Hepatocyte (in vitro differentiated cells): ENCODE results near the gene BCKDHB. TPM values are rescaled to one million over a fixed set of nuclear protein-coding genes. Genes with fewer than 3 reads are reported as not detected.

ENCODE experiments used
- DNase-seq: peaks from one replicate; pipeline ENCODE4 v3.0.0-alpha.2; 2016; ENCODE audit warnings: low spot score
- H2AFZ ChIP-seq: fragments of 200-600 bp; sonication (generic); 2 replicates; pipeline ENCODE4 v1.6.0; 2016; ENCODE audit warnings: antibody characterized with exemption, mild to moderate bottlenecking
- H3K27ac ChIP-seq: fragments of 200-600 bp; sonication (generic); 2 replicates; pipeline ENCODE4 v1.5.1; 2016; ENCODE audit warnings: mild to moderate bottlenecking
- H3K27me3 ChIP-seq: fragments of 200-600 bp; sonication (generic); 2 replicates; pipeline ENCODE4 v1.6.1; 2016
- H3K36me3 ChIP-seq: fragments of 200-600 bp; sonication (generic); replicated peaks from 2 replicates; pipeline ENCODE4 v1.5.1; 2016; ENCODE audit warnings: low read depth; ENCODE audit not compliant: insufficient read depth
- H3K4me1 ChIP-seq: fragments of 200-600 bp; sonication (generic); 2 replicates; pipeline ENCODE4 v1.5.1; 2016; ENCODE audit warnings: mild to moderate bottlenecking, moderate library complexity; ENCODE audit not compliant: insufficient read depth
- H3K4me2 ChIP-seq: fragments of 200-600 bp; sonication (generic); 2 replicates; pipeline ENCODE4 v1.6.0; 2016
- H3K4me3 ChIP-seq: fragments of 200-600 bp; sonication (generic); 2 replicates; pipeline ENCODE4 v1.5.1; 2016; ENCODE audit warnings: mild to moderate bottlenecking
- H3K79me2 ChIP-seq: fragments of 200-600 bp; sonication (generic); 2 replicates; pipeline ENCODE4 v1.6.0; 2017; ENCODE audit warnings: mild to moderate bottlenecking
- H3K9me2 ChIP-seq: fragments of 200-600 bp; sonication (generic); replicated peaks from 2 replicates; pipeline ENCODE4 v1.6.0; 2017; ENCODE audit warnings: mild to moderate bottlenecking; ENCODE audit not compliant: insufficient read depth
- H3K9me3 ChIP-seq: fragments of 200-600 bp; sonication (generic); 2 replicates; pipeline ENCODE4 v1.5.1; 2016; ENCODE audit warnings: low read depth, mild to moderate bottlenecking
- H4K20me1 ChIP-seq: fragments of 200-600 bp; sonication (generic); 2 replicates; pipeline ENCODE4 v1.6.0; 2016; ENCODE audit warnings: mild to moderate bottlenecking; ENCODE audit not compliant: insufficient read depth, poor library complexity, severe bottlenecking
- EZH2 ChIP-seq: fragments of 200-600 bp; sonication (generic); IDR thresholded peaks from 2 replicates; pipeline ENCODE4 v1.6.1; 2016; ENCODE audit warnings: antibody characterized with exemption, mild to moderate bottlenecking, borderline replicate concordance
- EZH2phosphoT487 ChIP-seq: fragments of 200-600 bp; sonication (generic); IDR thresholded peaks from one replicate; pipeline ENCODE4 v1.6.1; 2018; ENCODE audit warnings: antibody characterized with exemption, mild to moderate bottlenecking, low read depth, moderate library complexity; ENCODE audit not compliant: unreplicated experiment, severe bottlenecking
- WGBS: methylation state at CpG from one replicate; pipeline ENCODE4 v1.1.6; 2016; ENCODE audit warnings: low lambda C conversion rate; ENCODE audit errors: missing lambda C conversion rate; 5-methylcytosine and 5-hydroxymethylcytosine counted together
- polyA plus RNA-seq: library from polyadenylated mRNA; unstranded; fragments of >200 nt; fragmentation: Nextera tagmentation; extraction: Ambion mirVana; gene quantifications from 2 replicates; pipeline ENCODE4 v1.2.1, GENCODE V29; 2016
- total RNA-seq: library from RNA; depleted of rRNA; stranded (reverse); fragments of >200 nt; gene quantifications from 2 replicates; pipeline ENCODE4 v1.2.3, GENCODE V29; 2014
- TF ChIP-seq, protein P1 (sequence below): fragments of 200-600 bp; sonication (generic); IDR thresholded peaks from 2 replicates; pipeline ENCODE4 v1.5.1; 2016; ENCODE audit warnings: antibody characterized with exemption, mild to moderate bottlenecking; ENCODE audit not compliant: poor library complexity

Gene BCKDHB
- total and polyA plus RNA-seq, 2 experiments from 2014 or later = 28.7 to 32.0 TPM

DNA sequence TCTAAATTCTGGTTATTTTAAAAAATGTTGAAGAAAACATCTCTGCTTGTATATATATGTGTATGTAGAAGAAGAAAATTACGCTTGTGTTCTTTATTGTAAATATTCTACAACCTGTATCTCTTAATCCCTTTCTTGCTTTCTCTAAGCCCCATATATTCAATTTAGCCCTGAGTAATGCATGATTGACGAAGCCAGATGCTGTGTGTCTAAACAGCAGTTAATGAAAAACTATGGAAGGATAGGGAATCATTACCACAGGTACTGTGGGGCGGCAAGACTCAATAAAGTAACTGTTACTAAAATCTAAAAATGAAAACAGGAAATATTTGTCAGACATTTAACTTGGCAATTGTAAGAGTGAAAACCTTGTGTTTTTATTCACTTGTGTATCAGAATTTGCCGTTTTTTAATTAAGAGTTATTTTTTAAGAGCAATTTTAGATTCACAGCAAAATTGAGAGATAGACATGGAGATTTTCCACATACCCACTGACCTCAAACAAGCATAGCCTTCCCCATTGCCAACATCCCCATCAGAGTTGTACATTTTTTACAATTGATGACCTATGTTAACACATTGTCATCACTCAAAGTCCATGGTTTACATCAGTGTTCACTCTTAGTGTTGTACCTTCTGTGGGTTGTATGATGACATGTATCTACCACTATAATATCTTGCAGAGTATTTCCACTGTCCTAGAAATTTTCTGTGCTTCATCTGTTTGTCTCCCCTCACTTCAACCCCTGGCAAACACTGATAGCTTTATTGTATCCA is 76.7 kb downstream of the BCKDHB start:
- H3K9me3 ChIP-seq = no peaks in the 10 kb centered on the region
- no peak overlapping the region for H3K4me3 ChIP-seq
- H3K4me1 ChIP-seq = no peaks in the 10 kb centered on the region
- no peak overlapping the region for H2AFZ ChIP-seq
- no peaks in the 10 kb centered on the region for H3K9me2 ChIP-seq
- 95% methylated on average over 4 of the region's 4 CpGs for whole genome bisulfite sequencing
- H3K79me2 ChIP-seq = no peaks in the 10 kb centered on the region
- H3K4me2 ChIP-seq = no peak overlapping the region
- no peaks in the 10 kb centered on the region for H3K36me3 ChIP-seq
- DNase-seq = no peak
- H3K27me3 ChIP-seq = no peaks in the 10 kb centered on the region
- H3K27ac ChIP-seq = no peak overlapping the region
- H4K20me1 ChIP-seq = no peaks in the 10 kb centered on the region
- TF ChIP-seq EZH2 (no peak), EZH2phosphoT487 (no peak)
- TF ChIP-seq, protein P1, sequence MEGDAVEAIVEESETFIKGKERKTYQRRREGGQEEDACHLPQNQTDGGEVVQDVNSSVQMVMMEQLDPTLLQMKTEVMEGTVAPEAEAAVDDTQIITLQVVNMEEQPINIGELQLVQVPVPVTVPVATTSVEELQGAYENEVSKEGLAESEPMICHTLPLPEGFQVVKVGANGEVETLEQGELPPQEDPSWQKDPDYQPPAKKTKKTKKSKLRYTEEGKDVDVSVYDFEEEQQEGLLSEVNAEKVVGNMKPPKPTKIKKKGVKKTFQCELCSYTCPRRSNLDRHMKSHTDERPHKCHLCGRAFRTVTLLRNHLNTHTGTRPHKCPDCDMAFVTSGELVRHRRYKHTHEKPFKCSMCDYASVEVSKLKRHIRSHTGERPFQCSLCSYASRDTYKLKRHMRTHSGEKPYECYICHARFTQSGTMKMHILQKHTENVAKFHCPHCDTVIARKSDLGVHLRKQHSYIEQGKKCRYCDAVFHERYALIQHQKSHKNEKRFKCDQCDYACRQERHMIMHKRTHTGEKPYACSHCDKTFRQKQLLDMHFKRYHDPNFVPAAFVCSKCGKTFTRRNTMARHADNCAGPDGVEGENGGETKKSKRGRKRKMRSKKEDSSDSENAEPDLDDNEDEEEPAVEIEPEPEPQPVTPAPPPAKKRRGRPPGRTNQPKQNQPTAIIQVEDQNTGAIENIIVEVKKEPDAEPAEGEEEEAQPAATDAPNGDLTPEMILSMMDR = no peak

DNA sequence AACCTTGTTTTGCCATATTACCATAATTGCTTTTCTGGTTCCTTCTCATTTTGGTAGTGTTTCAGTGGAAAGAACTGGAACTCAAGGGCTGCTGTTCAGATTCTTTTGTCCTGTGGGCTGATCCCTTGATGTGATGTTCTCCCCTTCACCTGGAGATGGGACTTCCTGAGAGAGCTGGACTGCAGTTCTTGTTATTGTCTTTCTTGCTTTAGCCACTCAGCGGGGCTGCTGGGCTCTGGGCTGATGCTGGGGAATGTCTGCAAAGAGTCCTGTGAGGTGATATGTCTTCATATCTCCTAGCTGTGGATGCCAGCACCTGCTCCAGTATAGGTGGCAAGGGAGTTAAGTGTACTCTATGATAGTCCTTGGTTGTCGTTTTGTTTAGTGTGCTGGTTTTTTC is 79.0 kb downstream of the BCKDHB start:
- Histone ChIP-seq H3K9me2 (no peaks in the 10 kb centered on the region), H3K79me2 (no peaks in the 10 kb centered on the region), H3K27me3 (no peaks in the 10 kb centered on the region), H3K9me3 (no peaks in the 10 kb centered on the region), H3K4me2 (no peak overlapping the region), H3K36me3 (no peaks in the 10 kb centered on the region), H3K27ac (no peak overlapping the region), H4K20me1 (no peaks in the 10 kb centered on the region), H2AFZ (no peak overlapping the region), H3K4me1 (no peaks in the 10 kb centered on the region), H3K4me3 (no peak overlapping the region)
- DNase-seq = no peak
- TF ChIP-seq EZH2phosphoT487 (no peak), EZH2 (no peak)
- TF ChIP-seq, protein P1 = no peak
- 100% methylated on average over 2 of the region's 2 CpGs for WGBS

DNA sequence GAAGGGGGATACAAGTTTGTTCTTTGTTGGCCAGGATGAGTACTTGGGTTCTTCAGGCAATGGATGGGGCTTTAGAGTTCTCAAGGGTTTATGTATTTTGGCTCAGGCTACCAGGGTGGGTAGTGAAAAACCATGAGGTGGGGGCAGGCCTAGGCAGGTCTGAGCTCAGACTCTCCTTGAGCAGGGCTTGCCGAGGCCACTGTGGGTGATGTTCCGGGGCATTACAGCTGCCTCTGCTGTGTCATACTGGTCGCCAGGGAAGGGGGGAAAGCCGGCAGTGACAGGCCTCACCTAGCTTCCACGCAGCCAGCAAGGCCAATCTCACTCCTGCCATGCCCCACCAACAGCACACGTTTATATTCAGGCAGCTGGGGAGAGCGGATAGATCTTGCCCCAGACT is 79.6 kb downstream of the BCKDHB start:
- no peak overlapping the region for H2AFZ ChIP-seq
- H3K79me2 ChIP-seq = no peaks in the 10 kb centered on the region
- no peaks in the 10 kb centered on the region for H3K36me3 ChIP-seq
- WGBS = 82% methylated on average over 7 of the region's 7 CpGs
- no peak overlapping the region for H3K4me3 ChIP-seq
- H3K9me2 ChIP-seq = no peaks in the 10 kb centered on the region
- no peak for DNase-seq
- no peak overlapping the region for H3K27ac ChIP-seq
- no peaks in the 10 kb centered on the region for H3K9me3 ChIP-seq
- TF ChIP-seq, protein P1 = no peak
- TF ChIP-seq EZH2phosphoT487 (no peak), EZH2 (no peak)
- no peaks in the 10 kb centered on the region for H3K4me1 ChIP-seq
- H4K20me1 ChIP-seq = no peaks in the 10 kb centered on the region
- no peak overlapping the region for H3K4me2 ChIP-seq
- H3K27me3 ChIP-seq = no peaks in the 10 kb centered on the region
